OCI-LY7 (cell line): ENCODE data around the gene IL26. TPM values are rescaled to one million over a fixed set of nuclear protein-coding genes. Genes with fewer than 3 reads are reported as not detected.

Experiments
- BruUV-seq: library from RNA; stranded (reverse); fragments of 400-500 nt; replicated peaks from 2 replicates; lab custom pipeline; 2021; lab: Mats Ljungman, UMichigan
- CTCF ChIA-PET: fragments of 300-600 bp; sonication (Branson Sonifier 250); formaldehyde crosslinking; loops from one replicate; lab custom pipeline; 2022; ENCODE audit warnings: antibody characterized with exemption; ENCODE audit not compliant: unreplicated experiment; lab: Charles Lee
- POLR2A ChIA-PET: fragments of 300-600 bp; sonication (Branson Sonifier 250); formaldehyde crosslinking; loops from one replicate; lab custom pipeline; 2022; ENCODE audit warnings: antibody characterized with exemption; lab: Charles Lee
- DNase-seq: peaks from one replicate; pipeline ENCODE4 v3.0.0-alpha.2; 2015; ENCODE audit warnings: low spot score
- H2AFZ ChIP-seq: fragments of 200-600 bp; sonication (generic), shearing (Covaris generic); 2 replicates; pipeline ENCODE4 v1.6.1; 2014; ENCODE audit warnings: mild to moderate bottlenecking, antibody characterized with exemption, low read length, moderate library complexity
- H3K27ac ChIP-seq: fragments of 200-600 bp; sonication (generic); 2 replicates; pipeline ENCODE4 v1.5.1; 2014; ENCODE audit warnings: mixed run types, low read depth, mild to moderate bottlenecking, moderate library complexity, low read length, inconsistent platforms; ENCODE audit not compliant: poor library complexity, severe bottlenecking
- H3K36me3 ChIP-seq: fragments of 200-600 bp; sonication (generic); 2 replicates; pipeline ENCODE4 v1.6.1; 2014; ENCODE audit warnings: mild to moderate bottlenecking, antibody characterized with exemption, low read length, moderate library complexity, mixed read lengths; ENCODE audit not compliant: insufficient read depth
- H3K4me1 ChIP-seq: fragments of 200-600 bp; sonication (generic); 2 replicates; pipeline ENCODE4 v1.5.1; 2014; ENCODE audit warnings: mild to moderate bottlenecking, low read length; ENCODE audit not compliant: insufficient read depth, poor library complexity, severe bottlenecking
- H3K4me2 ChIP-seq: fragments of 200-600 bp; sonication (generic); 2 replicates; pipeline ENCODE4 v1.6.1; 2014; ENCODE audit warnings: mild to moderate bottlenecking, low read length
- H3K4me3 ChIP-seq: fragments of 200-600 bp; sonication (generic); 2 replicates; pipeline ENCODE4 v1.5.1; 2014; ENCODE audit warnings: mild to moderate bottlenecking, low read depth, low read length; ENCODE audit not compliant: poor library complexity, severe bottlenecking
- H3K79me2 ChIP-seq: fragments of 200-600 bp; sonication (generic); 2 replicates; pipeline ENCODE4 v1.6.1; 2016; ENCODE audit warnings: low read depth, mild to moderate bottlenecking, low read length, moderate library complexity, mixed read lengths; ENCODE audit not compliant: insufficient read depth
- H3K9me2 ChIP-seq: fragments of 200-600 bp; sonication (generic); 2 replicates; pipeline ENCODE4 v1.6.1; 2016; ENCODE audit warnings: mild to moderate bottlenecking, low read length, mixed read lengths; ENCODE audit not compliant: insufficient read depth
- H3K9me3 ChIP-seq: fragments of 200-600 bp; sonication (generic); 2 replicates; pipeline ENCODE4 v1.6.1; 2014; ENCODE audit warnings: mild to moderate bottlenecking, mixed run types, low read length, mixed read lengths
- H4K20me1 ChIP-seq: fragments of 200-600 bp; sonication (generic); 2 replicates; pipeline ENCODE4 v1.6.1; 2014; ENCODE audit warnings: mild to moderate bottlenecking, antibody characterized with exemption, low read length, moderate library complexity, mixed read lengths; ENCODE audit not compliant: insufficient read depth
- CTCF ChIP-seq: fragments of 200-600 bp; sonication (generic); conservative IDR thresholded peaks from 2 replicates; pipeline ENCODE4 v1.5.1; 2014; ENCODE audit warnings: mild to moderate bottlenecking, antibody characterized with exemption, low read length, moderate library complexity, mixed read lengths
- EZH2phosphoT487 ChIP-seq: fragments of 200-600 bp; sonication (generic); IDR thresholded peaks from 2 replicates; pipeline ENCODE4 v1.6.1; 2018; ENCODE audit warnings: low read depth, borderline replicate concordance, mild to moderate bottlenecking, mixed run types, antibody characterized with exemption, low read length, moderate library complexity, mixed read lengths
- intact Hi-C: fragments of 100-400 bp; cut with micrococcal nuclease; formaldehyde crosslinking; loops from one replicate; pipeline ENCODE4 v1.10.0; 2022; ENCODE audit not compliant: unreplicated experiment
- total RNA-seq, 2 experiments: library from RNA; depleted of rRNA in 1 of 2; stranded (reverse); fragments of >200 nt in 1 of 2; shearing (Covaris generic) in 1 of 2; gene quantifications; 2 replicates each; pipeline ENCODE4 v1.2.3, GENCODE V29; 2014 to 2022

The IL26 gene
- total RNA-seq, 2 experiments from 2014 or later: not detected

GRCh38 chr12:68178774-68179439 lies 46.7 kb downstream of the IL26 start:
- no TSS peak for BruUV-seq
- TF ChIP-seq CTCF (no peak), EZH2phosphoT487 (no peak)
- peaks cover 50% of the 10 kb centered on the region for H3K4me1 ChIP-seq
- no peaks in the 10 kb centered on the region for H3K79me2 ChIP-seq
- H3K36me3 ChIP-seq: peaks cover 5% of the 10 kb centered on the region; the same call in 1 of the 2 replicates
- intact Hi-C loops: no loop called here
- no peaks in the 10 kb centered on the region for H3K9me2 ChIP-seq
- H2AFZ ChIP-seq: no peak overlapping the region
- H3K4me2 ChIP-seq: no peak overlapping the region
- no peak for DNase-seq
- no peak overlapping the region for H3K4me3 ChIP-seq
- no peak overlapping the region for H3K27ac ChIP-seq
- ChIA-PET CTCF (no interaction called here), POLR2A (interaction anchor here (0.5 kb wide), 1 partner anchor 988 kb away, joined by 3 read pairs; no protein-coding TSS in a partner anchor)
- H4K20me1 ChIP-seq: no peaks in the 10 kb centered on the region
- H3K9me3 ChIP-seq: no peaks in the 10 kb centered on the region

- Histone ChIP-seq H3K36me3 (peaks cover 5% of the 10 kb centered on the region; the same call in 1 of the 2 replicates), H3K9me2 (no peaks in the 10 kb centered on the region), H2AFZ (no peak overlapping the region), H3K4me3 (no peak overlapping the region), H4K20me1 (no peaks in the 10 kb centered on the region), H3K79me2 (no peaks in the 10 kb centered on the region), H3K27ac (no peak overlapping the region), H3K4me2 (no peak overlapping the region), H3K9me3 (no peaks in the 10 kb centered on the region), H3K4me1 (peaks cover 50% of the 10 kb centered on the region)
- ChIA-PET POLR2A (no interaction called here), CTCF (no interaction called here)
- BruUV-seq: no TSS peak
- no peak for DNase-seq
- TF ChIP-seq CTCF (no peak), EZH2phosphoT487 (no peak)
- intact Hi-C loops: no loop called here
Observed at GRCh38 chr12:68178184-68178583, 47.4 kb downstream of the IL26 start.

GRCh38 chr12:68177562-68177961 lies 48.0 kb downstream of the IL26 start:
- H4K20me1 ChIP-seq: no peaks in the 10 kb centered on the region
- TF ChIP-seq EZH2phosphoT487: no peak
- TF ChIP-seq CTCF: no peak
- peak; percentile 5 for DNase-seq
- no TSS peak for BruUV-seq
- ChIA-PET CTCF (no interaction called here), POLR2A (interaction anchor here (0.5 kb wide), 1 partner anchor 56 kb away, joined by 3 read pairs; no protein-coding TSS in a partner anchor)
- H3K4me3 ChIP-seq: no peak overlapping the region
- no peaks in the 10 kb centered on the region for H3K9me3 ChIP-seq
- no peak overlapping the region for H3K4me2 ChIP-seq
- no peak overlapping the region for H2AFZ ChIP-seq
- H3K36me3 ChIP-seq: peaks cover 5% of the 10 kb centered on the region; the same call in 1 of the 2 replicates
- H3K4me1 ChIP-seq: peaks cover 50% of the 10 kb centered on the region
- intact Hi-C loops: no loop called here
- H3K27ac ChIP-seq: no peak overlapping the region
- no peaks in the 10 kb centered on the region for H3K79me2 ChIP-seq
- H3K9me2 ChIP-seq: no peaks in the 10 kb centered on the region
